Muscle layer of colon (tissue), 2 donors: ENCODE results near the gene SNX9.

Experiments used
- H3K27ac ChIP-seq: one replicate; pipeline ENCODE4 v1.7.0; 2013; ENCODE audit warnings: low read depth, mild to moderate bottlenecking, low read length, moderate library complexity
- H3K27me3 ChIP-seq, 2 donors: one replicate each; pipeline ENCODE4 v1.7.0; 2013; ENCODE audit warnings: low read length in 2 of 2, mild to moderate bottlenecking in 2 of 2; ENCODE audit not compliant: insufficient read depth in 2 of 2, control insufficient read depth in 1 of 2
- H3K36me3 ChIP-seq: one replicate; pipeline ENCODE4 v1.7.0; 2013; ENCODE audit warnings: mild to moderate bottlenecking, low read length; ENCODE audit not compliant: insufficient read depth
- H3K4me1 ChIP-seq: one replicate; pipeline ENCODE4 v1.7.0; 2013; ENCODE audit warnings: mild to moderate bottlenecking, low read length; ENCODE audit not compliant: insufficient read depth
- H3K4me3 ChIP-seq, 2 donors: one replicate each; pipeline ENCODE4 v1.7.0; 2013; ENCODE audit warnings: low read length in 2 of 2, low read depth in 1 of 2, mild to moderate bottlenecking in 1 of 2, moderate library complexity in 1 of 2
- H3K9ac ChIP-seq: one replicate; pipeline ENCODE4 v1.7.0; 2013; ENCODE audit warnings: low read length
- H3K9me3 ChIP-seq: one replicate; pipeline ENCODE4 v1.7.0; 2013; ENCODE audit warnings: mild to moderate bottlenecking, low read length
- donor health status: abdominal sarcoma.
- donor health status: Adenocarcinoma of cecum.

Gene SNX9

GRCh38 chr6:157880534-157880933, 57.5 kb downstream of the SNX9 start:
- Histone ChIP-seq H3K9ac (no peak overlapping the region), H3K36me3 (peaks cover 28% of the 10 kb centered on the region), H3K27ac (no peak overlapping the region), H3K4me3 (no peak overlapping the region), H3K4me1 (no peaks in the 10 kb centered on the region), H3K9me3 (no peaks in the 10 kb centered on the region), H3K27me3 (no peaks in the 10 kb centered on the region)

- Histone ChIP-seq H3K36me3 (peaks cover 21% of the 10 kb centered on the region), H3K4me1 (no peaks in the 10 kb centered on the region), H3K27me3 (no peaks in the 10 kb centered on the region), H3K9me3 (no peaks in the 10 kb centered on the region), H3K27ac (no peak overlapping the region), H3K4me3 (no peak overlapping the region), H3K9ac (no peak overlapping the region)
These were observed 58.3 kb downstream of the SNX9 start for GRCh38 chr6:157881342-157881741.

DNA sequence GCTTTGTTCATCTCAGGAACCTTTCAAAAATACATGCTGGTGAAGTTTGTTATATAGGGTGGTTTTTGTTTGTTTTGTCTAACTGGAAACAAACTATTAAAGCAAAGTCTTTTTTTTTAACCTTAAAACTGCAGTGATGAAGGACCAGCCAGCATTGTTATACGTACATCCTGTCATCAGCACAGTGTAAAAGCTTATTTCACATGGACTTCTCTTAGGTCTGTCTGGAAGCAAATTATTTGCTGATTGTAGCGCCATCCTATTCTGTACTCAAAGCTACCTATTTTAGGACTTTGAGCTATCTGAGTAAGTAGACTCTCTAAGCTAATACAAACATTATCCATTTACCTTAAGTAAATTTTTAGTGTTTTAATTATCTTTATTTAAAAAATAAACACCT, 61.7 kb downstream of the SNX9 start:
- no peak overlapping the region for H3K27ac ChIP-seq
- H3K27me3 ChIP-seq = no peaks in the 10 kb centered on the region
- no peaks in the 10 kb centered on the region for H3K4me1 ChIP-seq
- H3K9ac ChIP-seq = no peak overlapping the region
- H3K9me3 ChIP-seq = no peaks in the 10 kb centered on the region
- H3K36me3 ChIP-seq = peaks cover 17% of the 10 kb centered on the region
- no peak overlapping the region for H3K4me3 ChIP-seq

GRCh38 chr6:157885211-157885788, 62.3 kb downstream of the SNX9 start:
- Histone ChIP-seq H3K4me1 (no peaks in the 10 kb centered on the region), H3K9me3 (no peaks in the 10 kb centered on the region), H3K9ac (no peak overlapping the region), H3K36me3 (peaks cover 20% of the 10 kb centered on the region), H3K27me3 (no peaks in the 10 kb centered on the region), H3K4me3 (no peak overlapping the region), H3K27ac (no peak overlapping the region)

DNA sequence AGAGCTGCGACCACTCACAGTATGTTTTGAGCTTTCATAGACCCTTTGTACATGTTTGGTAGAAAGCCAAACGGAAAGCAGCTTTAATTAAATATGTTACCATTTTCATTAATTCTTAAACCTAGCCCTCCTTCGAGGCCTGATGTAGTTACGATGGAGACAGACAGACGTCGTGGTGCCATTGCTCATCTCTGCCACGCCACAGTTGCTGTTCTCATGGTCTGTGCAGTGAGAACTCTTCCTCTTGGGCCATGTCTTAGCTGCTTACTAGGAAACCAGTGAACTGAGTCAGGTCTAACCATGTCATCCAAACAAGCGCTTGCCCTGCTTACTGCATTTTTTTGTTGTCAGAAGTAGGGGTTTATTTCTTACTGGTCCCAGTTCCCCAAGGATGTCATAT, 62.8 kb downstream of the SNX9 start:
- Histone ChIP-seq H3K27me3 (no peaks in the 10 kb centered on the region), H3K36me3 (peaks cover 22% of the 10 kb centered on the region), H3K4me1 (no peaks in the 10 kb centered on the region), H3K9me3 (no peaks in the 10 kb centered on the region), H3K4me3 (no peak overlapping the region), H3K27ac (no peak overlapping the region), H3K9ac (no peak overlapping the region)

DNA sequence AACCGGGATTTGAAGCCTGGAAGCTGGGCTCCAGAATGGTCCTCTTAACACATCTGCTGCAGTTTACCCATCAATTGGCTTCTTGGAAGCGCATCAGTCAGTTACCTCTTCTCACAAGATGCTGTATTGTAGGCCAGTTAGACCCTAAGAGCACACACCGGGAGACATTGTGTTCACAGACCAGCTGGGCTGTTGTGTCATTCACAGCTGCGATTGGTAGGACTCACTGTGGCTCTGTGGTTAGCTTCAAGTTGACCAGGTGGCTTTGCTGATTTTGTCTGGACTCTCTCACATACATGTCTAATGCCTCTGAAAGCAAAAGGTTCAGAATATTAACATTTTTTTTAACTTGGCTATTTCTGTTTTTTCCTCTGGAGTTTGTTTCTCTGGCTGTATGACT, 64.8 kb downstream of the SNX9 start:
- Histone ChIP-seq H3K4me3 (no peak overlapping the region), H3K27me3 (no peaks in the 10 kb centered on the region), H3K9me3 (no peaks in the 10 kb centered on the region), H3K27ac (no peak overlapping the region), H3K9ac (no peak overlapping the region), H3K36me3 (peaks cover 25% of the 10 kb centered on the region), H3K4me1 (no peaks in the 10 kb centered on the region)

DNA sequence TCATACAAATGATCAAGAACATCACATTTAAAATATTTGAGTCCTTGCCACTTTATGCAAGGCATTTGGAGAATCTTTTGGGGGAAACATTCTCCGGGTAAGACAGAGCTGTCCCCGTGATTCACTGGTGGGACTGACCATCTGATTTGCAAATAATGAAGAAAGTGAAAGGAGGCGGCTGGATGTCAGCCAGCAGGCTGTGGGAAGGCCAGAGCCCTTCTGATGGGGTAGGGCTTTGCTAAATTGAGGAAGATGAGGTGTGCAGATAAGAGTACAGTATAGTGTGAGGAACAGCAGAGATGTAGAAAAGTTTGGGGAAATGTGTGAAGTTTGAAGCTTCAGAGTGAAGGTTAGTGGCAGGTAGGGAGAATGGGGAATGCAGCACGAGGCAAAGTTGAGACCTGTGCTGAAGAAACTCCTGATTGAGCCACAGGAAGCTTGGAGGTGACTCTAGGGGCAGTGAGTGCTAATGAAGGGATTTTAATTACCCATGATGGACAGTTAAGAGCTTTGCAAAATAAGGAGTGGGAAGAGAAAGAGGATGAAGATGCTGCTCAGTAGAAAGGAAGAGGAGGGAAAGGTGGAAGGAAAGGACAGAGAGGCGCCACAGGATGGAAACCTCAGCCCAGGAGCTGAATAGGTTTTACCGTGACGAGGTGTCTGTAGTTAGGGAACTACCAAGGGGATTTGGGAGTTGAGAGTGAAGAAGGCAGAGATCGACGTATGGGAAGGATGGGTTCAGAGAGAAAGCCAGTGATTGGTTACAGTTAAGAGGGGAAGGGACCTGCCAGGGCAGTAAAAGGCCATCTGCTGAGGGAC, 68.7 kb downstream of the SNX9 start:
- Histone ChIP-seq H3K4me1 (no peaks in the 10 kb centered on the region), H3K27ac (no peak overlapping the region), H3K4me3 (no peak overlapping the region), H3K36me3 (peaks cover 25% of the 10 kb centered on the region), H3K9me3 (no peaks in the 10 kb centered on the region), H3K9ac (no peak overlapping the region), H3K27me3 (no peaks in the 10 kb centered on the region)

- H3K9me3 ChIP-seq = no peaks in the 10 kb centered on the region
- no peaks in the 10 kb centered on the region for H3K27me3 ChIP-seq
- no peak overlapping the region for H3K9ac ChIP-seq
- H3K27ac ChIP-seq = no peak overlapping the region
- no peaks in the 10 kb centered on the region for H3K4me1 ChIP-seq
- H3K36me3 ChIP-seq = peaks cover 25% of the 10 kb centered on the region
- H3K4me3 ChIP-seq = no peak overlapping the region
These were observed 69.4 kb downstream of the SNX9 start for GRCh38 chr6:157892363-157892877.

- no peaks in the 10 kb centered on the region for H3K27me3 ChIP-seq
- H3K4me3 ChIP-seq = no peak overlapping the region
- H3K9ac ChIP-seq = no peak overlapping the region
- no peaks in the 10 kb centered on the region for H3K4me1 ChIP-seq
- peaks cover 28% of the 10 kb centered on the region for H3K36me3 ChIP-seq
- H3K9me3 ChIP-seq = no peaks in the 10 kb centered on the region
- no peak overlapping the region for H3K27ac ChIP-seq
These were observed 70.2 kb downstream of the SNX9 start for GRCh38 chr6:157893238-157893637.

- Histone ChIP-seq H3K9me3 (no peaks in the 10 kb centered on the region), H3K36me3 (peaks cover 20% of the 10 kb centered on the region), H3K4me3 (no peak overlapping the region), H3K9ac (no peak overlapping the region), H3K27ac (no peak overlapping the region), H3K27me3 (no peaks in the 10 kb centered on the region), H3K4me1 (no peaks in the 10 kb centered on the region)
These were observed 72.5 kb downstream of the SNX9 start for GRCh38 chr6:157895585-157895984.

DNA sequence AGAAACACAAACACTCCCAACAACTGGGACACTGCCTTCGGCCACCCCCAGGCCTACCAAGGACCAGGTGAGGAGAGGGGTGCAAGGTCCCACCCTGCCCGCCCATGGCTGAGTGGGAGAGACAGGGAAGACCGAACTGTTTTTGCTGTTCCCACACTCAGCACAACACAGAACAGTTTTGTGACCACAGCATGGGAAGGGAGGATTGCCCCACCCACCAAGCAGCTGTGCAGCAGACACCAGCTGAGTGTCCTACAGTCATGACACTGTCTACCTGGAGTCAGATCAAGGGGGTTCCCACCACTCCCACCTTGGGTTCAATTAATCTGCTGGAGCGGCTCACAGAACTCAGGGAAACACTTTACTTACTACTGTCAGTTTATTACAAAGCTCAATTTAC, 73.9 kb downstream of the SNX9 start:
- no peaks in the 10 kb centered on the region for H3K27me3 ChIP-seq
- no peak overlapping the region for H3K9ac ChIP-seq
- no peak overlapping the region for H3K4me3 ChIP-seq
- H3K36me3 ChIP-seq = peaks cover 17% of the 10 kb centered on the region
- H3K9me3 ChIP-seq = no peaks in the 10 kb centered on the region
- H3K4me1 ChIP-seq = no peaks in the 10 kb centered on the region
- no peak overlapping the region for H3K27ac ChIP-seq

DNA sequence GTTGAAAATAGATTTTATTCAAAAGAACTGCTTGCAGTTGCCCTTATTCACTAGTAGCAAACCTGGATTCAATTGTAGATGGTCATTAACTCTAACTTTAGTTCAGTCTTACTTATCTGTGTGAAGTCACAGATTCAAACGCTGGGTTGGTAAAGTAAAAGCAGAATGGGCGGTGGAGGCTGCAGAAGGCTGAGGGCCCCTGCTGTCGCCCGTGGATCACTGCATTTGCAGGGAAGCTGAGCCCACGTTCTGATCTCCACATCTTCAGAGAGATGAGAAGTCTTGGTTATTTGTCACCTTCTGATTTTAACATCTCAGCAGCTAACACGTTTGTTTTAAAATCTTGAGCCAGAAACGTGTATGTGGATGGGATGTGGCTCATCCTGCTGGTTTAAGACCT, 75.1 kb downstream of the SNX9 start:
- Histone ChIP-seq H3K36me3 (peaks cover 25% of the 10 kb centered on the region), H3K4me3 (no peak overlapping the region), H3K27ac (no peak overlapping the region), H3K27me3 (no peaks in the 10 kb centered on the region), H3K4me1 (no peaks in the 10 kb centered on the region), H3K9me3 (no peaks in the 10 kb centered on the region), H3K9ac (no peak overlapping the region)
